LNCaP clone FGC (cell line): ENCODE results near the gene CRHR2.

Source experiments
- DNase-seq: peaks from one replicate; pipeline ENCODE4 v3.0.0-alpha.2; 2011; ENCODE audit warnings: low read depth
- H3K4me3 ChIP-seq: 2 replicates; pipeline ENCODE4 v1.5.1; 2011; ENCODE audit warnings: mild to moderate bottlenecking, low read depth, low read length, control low read depth
- CTCF ChIP-seq: IDR thresholded peaks from 2 replicates; pipeline ENCODE4 v1.5.1; 2012; ENCODE audit warnings: mild to moderate bottlenecking; ENCODE audit not compliant: control insufficient read depth, insufficient read depth; ENCODE audit errors: extremely low read depth

CRHR2 gene

GRCh38 chr7:30633223-30633622 is 49.0 kb downstream of the CRHR2 start:
- no peak for DNase-seq
- H3K4me3 ChIP-seq: no peak overlapping the region
- no peak for TF ChIP-seq CTCF

- no peak overlapping the region for H3K4me3 ChIP-seq
- no peak for DNase-seq
- TF ChIP-seq CTCF: no peak
Observed at GRCh38 chr7:30630986-30631385, 51.3 kb downstream of the CRHR2 start.

- DNase-seq: no peak
- no peak for TF ChIP-seq CTCF
Observed at GRCh38 chr7:30627026-30627425, 55.2 kb downstream of the CRHR2 start.

GRCh38 chr7:30625283-30625682 is 57.0 kb downstream of the CRHR2 start:
- no peak overlapping the region for H3K4me3 ChIP-seq
- DNase-seq: no peak
- TF ChIP-seq CTCF: peak; percentile 33

More at GRCh38 chr7:30627026-30627425, 55.2 kb downstream of the CRHR2 start:
- no peak overlapping the region for H3K4me3 ChIP-seq

GRCh38 chr7:30618961-30619360 is 63.3 kb downstream of the CRHR2 start:
- DNase-seq: no peak
- TF ChIP-seq CTCF: no peak

GRCh38 chr7:30618080-30618676 is 64.1 kb downstream of the CRHR2 start:
- H3K4me3 ChIP-seq: no peak overlapping the region
- peak; percentile 41 for DNase-seq
- TF ChIP-seq CTCF: no peak

More at GRCh38 chr7:30618961-30619360, 63.3 kb downstream of the CRHR2 start:
- no peak overlapping the region for H3K4me3 ChIP-seq

- DNase-seq: peak; percentile 79
- no peak overlapping the region for H3K4me3 ChIP-seq
- no peak for TF ChIP-seq CTCF
Observed at GRCh38 chr7:30617359-30617758, 64.9 kb downstream of the CRHR2 start.
